Stimulated activated CD4-positive, alpha-beta T cell treated with anti-CD3 and anti-CD28 coated beads, Interleukin-15, amount 100 ng/mL, for 48 hours (primary cell): ENCODE data around the gene ZFP42.
"Not testable (repeated sequence)": the region's sequence is repeated elsewhere in the genome, so short reads cannot be mapped to it uniquely, and the experiment has no call there.

Source experiments
- DNase-seq, 2 donors: peaks; one replicate each; pipeline ENCODE4 v3.0.0-alpha.2; 2020; ENCODE audit warnings: low read depth in 2 of 2

The ZFP42 gene

DNA sequence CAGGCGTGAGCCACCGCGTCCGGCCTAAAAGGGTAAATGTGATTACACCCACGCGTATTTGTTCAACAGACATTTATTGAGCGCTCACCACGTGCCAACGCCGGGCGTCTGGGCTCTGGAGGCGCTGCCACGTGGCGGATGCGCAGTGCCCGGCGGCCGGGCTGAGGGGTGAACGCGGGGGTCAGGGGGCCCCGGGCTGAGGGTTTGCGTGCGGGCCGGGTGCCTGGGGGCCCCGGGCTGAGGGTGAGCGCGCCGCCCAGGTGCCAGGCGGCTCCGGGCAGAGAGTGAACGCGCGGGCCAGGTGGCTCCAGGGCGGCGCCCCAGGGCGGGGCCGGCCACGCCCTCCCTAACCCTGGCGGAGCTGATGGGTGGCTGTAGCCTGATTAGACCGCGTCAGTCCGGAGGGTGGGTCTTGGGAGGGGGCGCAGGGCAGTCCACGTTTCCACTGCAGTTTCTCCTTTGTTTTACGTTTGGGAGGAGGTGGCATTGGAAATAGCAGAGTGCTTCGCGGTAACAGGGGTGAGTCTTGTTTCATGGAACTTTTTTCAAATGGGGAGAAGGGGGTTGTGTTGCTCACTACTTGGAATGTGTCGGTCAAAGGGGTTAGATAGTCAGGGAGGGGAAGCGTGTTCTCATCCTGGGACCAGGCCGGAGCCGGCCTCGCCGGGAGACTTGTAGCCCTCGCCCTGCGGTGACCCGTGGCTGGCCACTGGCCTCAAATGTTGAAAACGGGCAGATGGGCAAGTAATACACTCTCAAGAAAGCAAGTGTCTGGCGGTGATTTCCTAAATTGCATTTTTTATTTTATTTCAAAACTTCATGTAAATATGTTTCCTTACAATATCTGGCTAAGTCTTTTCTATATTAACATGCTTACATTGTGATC is at the start of gene ZFP42:
Gene ZFP42, plus strand, starts transcription at position 450 of the 886 bp plus-strand sequence. CDS start 7,037 bp downstream, outside the sequence.
- DNase-seq, result no peak

DNA sequence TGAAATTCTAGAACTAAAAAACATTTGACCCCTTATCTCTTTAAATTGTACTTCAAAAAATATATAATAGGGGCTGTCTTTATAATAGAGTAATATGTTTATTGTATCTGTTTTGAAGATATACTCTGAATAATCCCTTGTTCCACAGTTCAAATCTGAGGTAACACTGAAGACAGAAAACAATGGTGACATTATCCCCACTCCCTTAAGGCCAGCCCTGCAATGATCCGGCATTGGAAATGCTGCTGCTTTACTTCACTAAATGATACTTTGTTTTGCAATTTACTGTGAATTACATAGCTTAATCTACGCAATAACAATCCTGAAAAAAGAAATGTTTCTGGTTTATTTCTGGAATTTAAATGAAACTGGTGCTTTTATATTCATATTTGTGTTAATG is 34.4 kb upstream of the ZFP42 start:
- no peak for DNase-seq

DNA sequence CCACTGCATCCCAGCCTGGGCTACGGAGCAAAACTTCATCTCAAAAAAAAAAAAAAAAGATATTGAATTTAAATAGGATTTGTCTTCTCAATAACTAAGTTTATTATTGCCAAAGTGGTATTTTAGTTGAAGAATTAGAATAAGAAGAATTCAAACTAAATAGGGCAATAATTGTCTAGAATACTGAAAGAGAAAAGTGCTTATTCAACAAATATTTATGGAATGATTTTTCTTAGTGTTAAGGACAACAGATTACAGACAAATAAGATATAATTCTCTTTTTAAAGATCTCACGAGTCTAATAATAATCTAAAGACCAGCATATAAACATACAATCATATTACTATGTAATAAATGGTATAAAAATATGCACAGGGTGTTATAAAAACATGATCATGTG is 33.6 kb upstream of the ZFP42 start:
- no peak for DNase-seq

DNA sequence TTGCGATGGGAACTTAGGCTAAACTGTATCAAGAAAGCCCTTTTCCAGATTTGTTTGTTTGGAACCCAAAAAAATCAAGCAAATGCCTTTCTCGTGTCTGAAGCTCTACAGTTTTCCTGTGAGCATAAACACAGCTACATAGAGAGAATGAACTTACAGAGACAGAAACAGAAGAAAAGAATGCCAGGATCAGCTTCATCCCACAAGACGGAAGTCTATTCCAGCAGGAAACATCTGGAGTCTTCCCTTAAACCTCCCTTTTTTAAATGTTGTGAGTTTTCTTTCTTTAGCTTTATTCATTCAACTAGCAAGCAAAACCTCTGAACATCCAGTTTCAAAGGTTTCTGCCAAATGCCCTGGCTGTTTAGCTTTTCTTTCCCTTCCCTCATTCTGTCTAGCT is 32.6 kb upstream of the ZFP42 start:
- no peak for DNase-seq

- DNase-seq, result no peak
These were observed 29.8 kb upstream of the ZFP42 start for GRCh38 chr4:187965726-187966125.

DNA sequence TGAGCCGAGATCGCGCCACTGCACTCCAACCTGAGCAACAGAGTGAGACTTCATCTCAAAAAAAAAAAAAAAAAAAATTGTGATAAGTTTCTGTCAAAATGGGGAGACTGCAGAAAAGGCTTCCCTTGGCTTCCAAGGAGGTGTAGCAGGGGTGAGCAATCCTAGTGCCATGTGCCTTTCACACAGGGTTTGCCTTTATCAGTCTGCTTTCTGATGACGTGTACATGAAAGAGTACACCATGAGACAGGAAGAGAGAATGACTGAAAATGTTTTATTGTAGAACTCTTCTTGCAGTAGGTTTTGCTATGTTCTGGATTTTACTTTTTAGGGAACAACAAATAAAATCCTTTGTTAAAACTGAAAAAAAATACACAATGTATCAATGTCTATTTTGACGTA is 23.4 kb upstream of the ZFP42 start:
- DNase-seq, result no peak

DNA sequence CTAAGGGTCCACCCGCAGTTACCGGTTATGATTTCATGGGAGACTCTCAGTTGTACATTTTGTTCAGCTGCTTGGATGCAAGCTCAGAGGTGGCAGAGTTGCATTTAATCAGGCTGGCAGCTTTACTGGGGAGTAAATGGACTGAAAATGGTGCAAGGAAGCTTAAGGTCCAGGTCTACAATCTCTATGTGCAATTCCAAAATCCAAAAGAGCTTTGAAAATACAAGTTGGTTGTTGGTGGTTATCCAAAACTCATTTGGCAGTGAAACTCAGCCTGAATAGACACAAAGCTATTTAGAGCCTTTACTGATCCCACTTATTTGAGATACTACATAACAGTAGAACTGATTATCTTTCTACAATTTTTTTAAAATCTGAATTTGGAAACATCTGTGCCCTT is 11.8 kb upstream of the ZFP42 start:
- DNase-seq, result no peak

- DNase-seq, result no peak
These were observed 2.6 kb upstream of the ZFP42 start for GRCh38 chr4:187992971-187993370.

GRCh38 chr4:187993827-187994226 is 1.7 kb upstream of the ZFP42 start:
- DNase-seq, result no peak

DNA sequence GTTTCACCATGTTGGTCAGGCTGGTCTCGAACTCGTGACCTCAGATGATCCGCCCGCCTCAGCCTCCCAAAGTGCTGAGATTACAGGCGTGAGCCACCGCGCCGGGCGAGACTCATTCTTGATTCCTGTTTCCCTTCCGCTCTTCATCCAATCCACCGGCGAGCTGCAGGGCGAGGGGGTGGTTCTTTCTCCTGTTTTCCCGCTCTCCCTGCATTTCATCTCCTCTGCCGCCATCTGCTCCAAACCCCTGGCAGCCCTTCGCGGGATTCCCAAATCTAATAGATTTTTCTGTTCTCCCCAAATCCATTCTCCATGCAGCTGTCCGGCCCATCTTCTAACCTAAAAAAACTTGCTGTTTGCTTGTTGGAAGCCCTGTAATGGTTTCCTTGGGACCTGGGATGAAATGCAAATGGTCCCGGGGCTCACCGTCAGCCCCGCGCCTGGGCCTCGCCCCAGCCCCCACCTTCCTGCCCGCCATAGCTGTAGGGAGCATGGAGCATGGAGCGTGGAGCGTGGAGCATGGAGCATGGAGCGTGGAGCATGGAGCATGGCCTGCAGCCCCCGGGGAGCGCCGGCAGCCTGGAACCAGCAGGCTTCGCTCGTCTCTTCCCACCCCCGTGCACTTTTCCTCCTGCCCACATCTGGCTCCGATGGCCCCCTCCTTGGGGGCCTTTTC is 1.1 kb downstream of the ZFP42 start:
- no peak for DNase-seq

GRCh38 chr4:187997991-187998390 is 2.4 kb downstream of the ZFP42 start:
- DNase-seq, result not testable (repeated sequence)

- no peak for DNase-seq
These were observed 3.9 kb downstream of the ZFP42 start for GRCh38 chr4:187999406-187999932.

DNA sequence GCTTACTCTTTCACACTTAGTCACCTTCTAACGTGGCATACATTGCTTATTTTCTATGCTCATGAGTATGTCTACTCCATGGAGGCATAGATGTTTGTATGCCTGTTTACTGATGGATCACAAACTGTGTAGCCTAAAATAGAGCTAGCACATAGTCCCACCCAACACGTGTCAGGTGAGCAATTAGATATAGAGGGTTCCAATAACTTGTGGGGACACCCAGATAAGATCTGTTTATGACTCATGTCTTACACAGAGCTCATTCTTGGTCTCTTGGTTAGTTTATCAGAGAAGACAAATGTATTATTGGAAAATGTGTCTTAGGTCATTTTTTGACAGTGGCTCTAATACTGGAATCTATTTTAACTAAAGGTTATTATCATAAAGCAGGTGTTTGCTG is 6.8 kb downstream of the ZFP42 start:
- no peak for DNase-seq

- no peak for DNase-seq
These were observed 7.2 kb downstream of the ZFP42 start for GRCh38 chr4:188002751-188003150.

GRCh38 chr4:188005561-188005960 is 10.0 kb downstream of the ZFP42 start:
- no peak for DNase-seq

DNA sequence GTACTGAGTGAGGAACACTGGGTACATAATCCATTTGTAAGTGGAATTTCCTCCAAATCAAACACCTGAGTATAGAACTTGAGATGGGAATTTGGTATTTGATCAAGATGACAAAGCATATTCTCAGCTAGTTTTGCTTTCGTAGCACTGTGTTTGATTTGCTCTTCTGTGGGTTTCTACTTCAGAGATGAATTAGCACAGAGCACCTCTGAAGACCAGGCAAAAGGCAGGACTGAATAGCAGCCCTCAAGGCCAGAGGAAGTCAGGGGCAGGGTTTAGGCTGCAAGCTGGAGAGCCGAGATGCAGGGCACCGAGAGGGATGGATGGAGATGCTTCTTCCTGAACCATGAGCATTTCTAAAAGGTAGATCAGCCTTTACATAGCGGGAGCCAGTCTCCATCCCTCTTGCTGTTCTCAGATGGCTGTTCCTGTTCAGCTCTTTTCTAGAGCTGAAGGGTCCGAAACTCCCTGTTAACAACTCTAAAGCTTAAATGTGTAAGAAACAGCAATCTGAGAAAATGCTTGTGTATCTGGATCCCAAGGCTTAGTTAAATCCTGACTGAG is 10.8 kb downstream of the ZFP42 start:
- no peak for DNase-seq

- DNase-seq, result no peak
These were observed 12.8 kb downstream of the ZFP42 start for GRCh38 chr4:188008377-188008776.

- DNase-seq, result no peak
These were observed 16.9 kb downstream of the ZFP42 start for GRCh38 chr4:188012426-188012945.

DNA sequence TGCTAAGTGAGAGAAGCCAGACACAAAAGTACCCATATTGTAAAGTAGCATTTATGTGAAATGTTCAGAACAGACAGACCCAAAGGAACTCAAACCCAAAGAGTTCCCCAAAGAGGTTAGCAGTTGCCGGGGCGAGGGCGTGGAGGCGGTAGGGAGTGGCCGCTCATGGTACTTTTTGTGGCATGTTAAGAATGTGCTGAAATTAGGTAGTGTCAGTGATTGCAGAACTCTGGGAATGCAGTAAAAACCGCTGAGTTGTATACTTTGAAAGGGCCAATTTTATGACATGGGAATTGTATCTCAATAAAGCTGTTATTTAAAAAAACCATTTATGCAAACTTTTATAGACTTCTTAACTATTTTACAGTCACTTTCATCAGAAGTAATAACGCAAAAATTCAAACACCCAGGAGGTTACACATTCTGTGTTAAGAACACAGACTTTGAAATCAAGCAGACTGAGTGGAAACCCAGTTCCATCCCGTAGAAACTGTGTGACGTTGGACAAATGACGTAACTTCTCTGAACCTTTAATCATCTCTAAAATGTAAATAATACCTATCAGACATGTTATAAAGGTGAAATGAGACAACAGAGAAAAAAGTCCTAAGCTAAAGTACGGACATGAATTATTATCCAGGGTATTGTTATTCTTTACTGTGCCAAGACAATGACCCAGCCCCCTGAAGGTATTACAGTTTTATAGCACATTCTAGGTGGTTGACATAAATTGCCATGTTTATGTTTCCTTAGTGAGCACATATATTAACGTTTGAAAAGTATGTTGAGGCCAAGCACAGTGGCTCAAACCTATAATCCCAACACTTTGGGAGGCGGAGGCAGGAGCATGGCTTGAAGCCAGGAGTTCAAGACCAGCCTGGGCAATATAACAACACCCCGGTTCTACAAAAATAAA is 19.7 kb downstream of the ZFP42 start:
- DNase-seq, result no peak

DNA sequence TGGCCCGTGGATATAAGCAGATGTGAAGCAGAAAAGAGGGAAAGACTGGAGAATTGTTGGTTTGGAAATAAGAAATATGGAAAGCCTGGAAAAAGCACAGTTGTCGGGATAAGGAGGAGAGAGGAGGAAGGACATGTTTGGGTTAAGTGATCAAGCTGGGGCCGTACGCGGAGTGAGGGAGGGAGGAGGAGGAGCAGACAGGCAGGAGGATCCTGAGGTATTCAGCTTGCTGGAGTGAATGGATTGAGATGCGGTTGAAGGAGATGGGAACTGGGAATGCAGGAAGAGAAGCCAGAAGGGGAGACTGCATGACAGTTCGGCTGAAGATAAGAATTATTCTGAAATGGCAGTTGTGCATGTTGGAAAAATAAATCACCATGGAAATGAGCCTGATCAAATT is 21.2 kb downstream of the ZFP42 start:
- DNase-seq, result no peak

DNA sequence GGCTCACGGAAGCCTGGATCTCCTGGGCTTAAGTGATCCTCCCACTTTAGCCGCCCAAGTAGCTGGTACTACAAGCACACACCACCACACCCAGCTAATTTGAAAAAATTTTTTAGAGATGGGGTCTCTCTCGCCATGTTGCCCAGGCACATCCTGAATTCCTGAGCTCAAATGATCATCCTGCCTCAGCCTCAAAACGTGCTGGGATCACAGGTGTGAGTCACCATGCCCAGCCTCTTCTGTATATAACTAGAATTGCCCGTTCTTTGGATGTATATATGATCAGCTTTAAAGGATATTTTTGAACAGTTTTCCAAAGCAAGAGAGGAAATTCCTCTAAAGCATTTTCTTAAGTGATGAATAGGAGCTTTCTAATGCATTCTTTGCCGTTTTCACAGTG is 22.7 kb downstream of the ZFP42 start:
- DNase-seq, result no peak
